ENCODE results near the gene POMGNT1. TPM values are rescaled to one million over a fixed set of nuclear protein-coding genes. Genes with fewer than 3 reads are reported as not detected.

The POMGNT1 gene
- total and polyA plus RNA-seq, 2 of the 13 experiments (the other 11 are each of a cell fraction or from before 2014, with no cell fraction given): 33.9 to 46.8 TPM

GRCh38 chr1:46197964-46198811 lies at the start of gene POMGNT1 (continued):
- TF ChIP-seq ZMAT3 (CRISPR knock-in tag; conservative IDR thresholded peaks at IDR 0.05) (0 out of 2 replicates have a peak, but pooled peaks have one; percentile 33), ZNF451 (CRISPR knock-in tag; IDR thresholded peaks at IDR 0.05) (0 out of 2 replicates have a peak, but pooled peaks have one; percentile 45), TEF (CRISPR knock-in tag; IDR thresholded peaks at IDR 0.05) (no peak), RFXANK (CRISPR knock-in tag; IDR thresholded peaks at IDR 0.05) (no peak), KAT8 (CRISPR knock-in tag; IDR thresholded peaks at IDR 0.05) (peak; percentile 53; the same call in 1 of the 2 replicates), ZNF326 (CRISPR knock-in tag; IDR thresholded peaks at IDR 0.05; ENCODE audit: borderline replicate concordance) (no peak), ZNF839 (CRISPR knock-in tag; IDR thresholded peaks at IDR 0.05; ENCODE audit: borderline replicate concordance) (no peak), ZNF776 (CRISPR knock-in tag; IDR thresholded peaks at IDR 0.05) (peak; percentile 87), GTF2F1 (IDR thresholded peaks at IDR 0.05; ENCODE audit: low read length) (no peak), HOXA3 (CRISPR knock-in tag; IDR thresholded peaks at IDR 0.05) (peak; percentile 49; the same call in 1 of the 2 replicates), ZNF703 (CRISPR knock-in tag; IDR thresholded peaks at IDR 0.05; ENCODE audit: borderline replicate concordance) (no peak), POGZ (CRISPR knock-in tag; IDR thresholded peaks at IDR 0.05) (peak; percentile 57; the same call in 1 of the 2 replicates), RELA (CRISPR knock-in tag; IDR thresholded peaks at IDR 0.05) (no peak), NFE2 (CRISPR knock-in tag; IDR thresholded peaks at IDR 0.05) (no peak), JUN (CRISPR knock-in tag; IDR thresholded peaks at IDR 0.05) (no peak), ARNT (IDR thresholded peaks at IDR 0.05) (no peak)
- TF ChIP-seq, protein P1, sequence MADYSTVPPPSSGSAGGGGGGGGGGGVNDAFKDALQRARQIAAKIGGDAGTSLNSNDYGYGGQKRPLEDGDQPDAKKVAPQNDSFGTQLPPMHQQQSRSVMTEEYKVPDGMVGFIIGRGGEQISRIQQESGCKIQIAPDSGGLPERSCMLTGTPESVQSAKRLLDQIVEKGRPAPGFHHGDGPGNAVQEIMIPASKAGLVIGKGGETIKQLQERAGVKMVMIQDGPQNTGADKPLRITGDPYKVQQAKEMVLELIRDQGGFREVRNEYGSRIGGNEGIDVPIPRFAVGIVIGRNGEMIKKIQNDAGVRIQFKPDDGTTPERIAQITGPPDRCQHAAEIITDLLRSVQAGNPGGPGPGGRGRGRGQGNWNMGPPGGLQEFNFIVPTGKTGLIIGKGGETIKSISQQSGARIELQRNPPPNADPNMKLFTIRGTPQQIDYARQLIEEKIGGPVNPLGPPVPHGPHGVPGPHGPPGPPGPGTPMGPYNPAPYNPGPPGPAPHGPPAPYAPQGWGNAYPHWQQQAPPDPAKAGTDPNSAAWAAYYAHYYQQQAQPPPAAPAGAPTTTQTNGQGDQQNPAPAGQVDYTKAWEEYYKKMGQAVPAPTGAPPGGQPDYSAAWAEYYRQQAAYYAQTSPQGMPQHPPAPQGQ (CRISPR knock-in tag; IDR thresholded peaks at IDR 0.05; ENCODE audit: borderline replicate concordance): no peak
- TF ChIP-seq, protein P2, sequence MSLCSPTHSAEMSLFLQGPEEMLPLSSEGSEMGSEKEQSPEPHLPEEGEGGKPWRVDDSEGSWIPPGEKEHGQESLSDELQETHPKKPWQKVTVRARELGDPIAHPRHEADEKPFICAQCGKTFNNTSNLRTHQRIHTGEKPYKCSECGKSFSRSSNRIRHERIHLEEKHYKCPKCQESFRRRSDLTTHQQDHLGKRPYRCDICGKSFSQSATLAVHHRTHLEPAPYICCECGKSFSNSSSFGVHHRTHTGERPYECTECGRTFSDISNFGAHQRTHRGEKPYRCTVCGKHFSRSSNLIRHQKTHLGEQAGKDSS (CRISPR knock-in tag; IDR thresholded peaks at IDR 0.05; ENCODE audit: borderline replicate concordance, low read depth): no peak
- TF ChIP-seq, protein P3, sequence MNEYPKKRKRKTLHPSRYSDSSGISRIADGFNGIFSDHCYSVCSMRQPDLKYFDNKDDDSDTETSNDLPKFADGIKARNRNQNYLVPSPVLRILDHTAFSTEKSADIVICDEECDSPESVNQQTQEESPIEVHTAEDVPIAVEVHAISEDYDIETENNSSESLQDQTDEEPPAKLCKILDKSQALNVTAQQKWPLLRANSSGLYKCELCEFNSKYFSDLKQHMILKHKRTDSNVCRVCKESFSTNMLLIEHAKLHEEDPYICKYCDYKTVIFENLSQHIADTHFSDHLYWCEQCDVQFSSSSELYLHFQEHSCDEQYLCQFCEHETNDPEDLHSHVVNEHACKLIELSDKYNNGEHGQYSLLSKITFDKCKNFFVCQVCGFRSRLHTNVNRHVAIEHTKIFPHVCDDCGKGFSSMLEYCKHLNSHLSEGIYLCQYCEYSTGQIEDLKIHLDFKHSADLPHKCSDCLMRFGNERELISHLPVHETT (CRISPR knock-in tag; conservative IDR thresholded peaks at IDR 0.05): no peak
- TF ChIP-seq, protein P4, sequence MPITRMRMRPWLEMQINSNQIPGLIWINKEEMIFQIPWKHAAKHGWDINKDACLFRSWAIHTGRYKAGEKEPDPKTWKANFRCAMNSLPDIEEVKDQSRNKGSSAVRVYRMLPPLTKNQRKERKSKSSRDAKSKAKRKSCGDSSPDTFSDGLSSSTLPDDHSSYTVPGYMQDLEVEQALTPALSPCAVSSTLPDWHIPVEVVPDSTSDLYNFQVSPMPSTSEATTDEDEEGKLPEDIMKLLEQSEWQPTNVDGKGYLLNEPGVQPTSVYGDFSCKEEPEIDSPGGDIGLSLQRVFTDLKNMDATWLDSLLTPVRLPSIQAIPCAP (CRISPR knock-in tag; IDR thresholded peaks at IDR 0.05; ENCODE audit: low read depth): no peak

All from HepG2 (cell line).